ENCODE results near the gene GALNS. TPM values are rescaled to one million over a fixed set of nuclear protein-coding genes. Genes with fewer than 3 reads are reported as not detected.

Gene GALNS
- total and polyA plus RNA-seq, 4 donors: 6.8 to 20.6 (median 10.8) TPM

- TF ChIP-seq ZBTB33 (IDR thresholded peaks at IDR 0.05) (no peak), FOXA2 (IDR thresholded peaks at IDR 0.05) (no peak), CTCF (IDR thresholded peaks at IDR 0.05; ENCODE audit: low read depth, low read length, missing input control) (no peak), NR2F2 (IDR thresholded peaks at IDR 0.05) (no peak), HNF4A (conservative IDR thresholded peaks at IDR 0.05) (no peak), RXRA (IDR thresholded peaks at IDR 0.05) (no peak)
These were observed 31.3 kb upstream of the GALNS start (continued) for GRCh38 chr16:88888057-88888456.

GRCh38 chr16:88886845-88887521, 30.2 kb upstream of the GALNS start:
- peaks cover 3 to 33% (median 22%) of the 10 kb centered on the region in 4 donors for H3K4me1 ChIP-seq (ENCODE audit: control insufficient read depth in 4 of 4, insufficient read depth in 4 of 4, low read length in 3 of 4)
- DNase-seq (ENCODE audit: low spot score): no peak
- H3K36me3 ChIP-seq (ENCODE audit: control insufficient read depth in 4 of 4, insufficient read depth in 3 of 4, low read depth in 1 of 4, low read length in 3 of 4): no peaks in the 10 kb centered on the region
- H3K27me3 ChIP-seq (ENCODE audit: control insufficient read depth in 4 of 4, insufficient read depth in 4 of 4, low read length in 3 of 4): no peaks in the 10 kb centered on the region
- H3K9me3 ChIP-seq (ENCODE audit: control insufficient read depth in 4 of 4, low read length in 3 of 4): no peaks in the 10 kb centered on the region
- TF ChIP-seq NR2F2 (IDR thresholded peaks at IDR 0.05): peak; percentile 77
- no peak for TF ChIP-seq ZBTB33 (IDR thresholded peaks at IDR 0.05)
- TF ChIP-seq HNF4A (conservative IDR thresholded peaks at IDR 0.05): no peak
- no peak for TF ChIP-seq TAF1 (conservative IDR thresholded peaks at IDR 0.05)
- TF ChIP-seq ATF3 (IDR thresholded peaks at IDR 0.05): no peak
- TF ChIP-seq RXRA (IDR thresholded peaks at IDR 0.05): peak in 1 of 2 donors; percentile 39
- no peak for TF ChIP-seq FOXA1 (IDR thresholded peaks at IDR 0.05)
- TF ChIP-seq YY1 (IDR thresholded peaks at IDR 0.05): no peak
- TF ChIP-seq MAX (IDR thresholded peaks at IDR 0.05): no peak
- TF ChIP-seq RAD21 (IDR thresholded peaks at IDR 0.05): peak in 1 of 2 donors; percentile 23
- peak; percentile 38 for TF ChIP-seq SP1 (IDR thresholded peaks at IDR 0.05)
- TF ChIP-seq CTCF (IDR thresholded peaks at IDR 0.05; ENCODE audit: low read depth, low read length, missing input control): no peak
- TF ChIP-seq REST (IDR thresholded peaks at IDR 0.05): no peak
- TF ChIP-seq GABPA (IDR thresholded peaks at IDR 0.05 in 1 of 2, conservative IDR thresholded peaks at IDR 0.05 in 1 of 2): no peak
- TF ChIP-seq FOXA2 (IDR thresholded peaks at IDR 0.05): no peak
- peak overlapping the region in 1 of 2 donors; percentile 19 for H3K27ac ChIP-seq (ENCODE audit: low read depth in 1 of 2, low read length in 2 of 2)
- no peak overlapping the region for H3K9ac ChIP-seq (ENCODE audit: low read depth in 1 of 2, low read length in 2 of 2)
- WGBS: 88% methylated on average over 39 of the region's 39 CpGs
- no peak overlapping the region for H3K4me3 ChIP-seq (ENCODE audit: low read depth in 1 of 3, low read length in 3 of 3)
